Activated CD8-positive, alpha-beta T cell treated with anti-CD3 and anti-CD28 coated beads, Interleukin-2, amount 10 ng/mL, durations not matched to agents 7 days and 5 days (primary cell): ENCODE data around the gene GNG4. TPM values are rescaled to one million over a fixed set of nuclear protein-coding genes. Genes with fewer than 3 reads are reported as not detected.
"Not testable (repeated sequence)": the region's sequence is repeated elsewhere in the genome, so short reads cannot be mapped to it uniquely, and the experiment has no call there.

Experiments
- ATAC-seq: fragments of 150-1000 bp; cut with Tn5 transposase; one replicate; pipeline ENCODE4 v1.10.0; 2021; ENCODE audit warnings: moderate library complexity
- CTCF ChIA-PET: fragments of 350-600 bp; sonication (Branson Sonifier 250); formaldehyde crosslinking; loops from one replicate; lab custom pipeline; 2021; ENCODE audit warnings: antibody characterized with exemption; lab: Charles Lee
- POLR2A ChIA-PET: fragments of 350-600 bp; sonication (Branson Sonifier 250); formaldehyde crosslinking; loops from one replicate; lab custom pipeline; 2021; ENCODE audit warnings: antibody characterized with exemption; lab: Charles Lee
- DNase-seq: peaks from one replicate; pipeline ENCODE4 v3.0.0-alpha.2; 2020
- H3K27ac Mint-ChIP-seq: one replicate; pipeline ENCODE4 v1.8.0; 2021; ENCODE audit warnings: mild to moderate bottlenecking, mixed read lengths
- H3K27me3 Mint-ChIP-seq: one replicate; pipeline ENCODE4 v1.8.0; 2021; ENCODE audit warnings: low read depth, mixed read lengths
- H3K36me3 Mint-ChIP-seq: one replicate; pipeline ENCODE4 v1.8.0; 2021; ENCODE audit warnings: low read depth, mixed read lengths
- H3K4me1 Mint-ChIP-seq: one replicate; pipeline ENCODE4 v1.8.0; 2021; ENCODE audit warnings: low read depth, mixed read lengths
- H3K4me3 Mint-ChIP-seq: one replicate; pipeline ENCODE4 v1.8.0; 2021; ENCODE audit warnings: mild to moderate bottlenecking, mixed read lengths
- H3K9me3 Mint-ChIP-seq: one replicate; pipeline ENCODE4 v1.8.0; 2022; ENCODE audit warnings: mixed read lengths; ENCODE audit not compliant: insufficient read depth
- total RNA-seq, 2 experiments: library from RNA; stranded (reverse); gene quantifications; one replicate each; pipeline ENCODE4 v1.2.3, GENCODE V29; 2021

Gene GNG4
- total RNA-seq, 2 experiments from 2014 or later: 0.23 TPM; not detected in 1

- ChIA-PET CTCF (interaction anchor here (0.8 to 1.1 kb wide), 3 partner anchors 48 to 323 kb away, joined by 3 to 5 read pairs (median 3); partner anchors contain the start of gene B3GALNT2), POLR2A (no interaction called here)
- DNase-seq (no peak), ATAC-seq (peak; percentile 9)
- H3K27me3 Mint-ChIP-seq: peaks cover 65% of the 10 kb centered on the region
- H3K9me3 Mint-ChIP-seq: no peaks in the 10 kb centered on the region
- H3K36me3 Mint-ChIP-seq: peaks cover 3% of the 10 kb centered on the region
- H3K4me1 Mint-ChIP-seq: peaks cover 18% of the 10 kb centered on the region
- peak overlapping the region; percentile 71 for H3K4me3 Mint-ChIP-seq
- no peak overlapping the region for H3K27ac Mint-ChIP-seq
Measured at GRCh38 chr1:235648407-235648907, 1.1 kb downstream of the GNG4 start.

GRCh38 chr1:235647537-235647936 lies 2.0 kb downstream of the GNG4 start:
- Mint-ChIP-seq H3K27me3 (peaks cover 58% of the 10 kb centered on the region), H3K4me1 (peaks cover 27% of the 10 kb centered on the region)
- not testable (repeated sequence) for H3K36me3 Mint-ChIP-seq, H3K27ac Mint-ChIP-seq, H3K4me3 Mint-ChIP-seq, ATAC-seq, DNase-seq, H3K9me3 Mint-ChIP-seq
- POLR2A ChIA-PET: interaction anchor here (0.6 kb wide), 1 partner anchor 146 kb away, joined by 4 read pairs; no protein-coding TSS in a partner anchor
- CTCF ChIA-PET: interaction anchor here (1.3 kb wide), 1 partner anchor 324 kb away, joined by 5 read pairs; no protein-coding TSS in a partner anchor

- Mint-ChIP-seq H3K36me3 (peaks cover 3% of the 10 kb centered on the region), H3K27me3 (peaks cover 50% of the 10 kb centered on the region)
Measured at GRCh38 chr1:235646463-235646862, 3.1 kb downstream of the GNG4 start.

GRCh38 chr1:235644693-235645305 lies 4.8 kb downstream of the GNG4 start:
- CTCF ChIA-PET: no interaction called here
- no peaks in the 10 kb centered on the region for H3K9me3 Mint-ChIP-seq

More at GRCh38 chr1:235646463-235646862, 3.1 kb downstream of the GNG4 start:
- no peak overlapping the region for H3K27ac Mint-ChIP-seq
- peaks cover 37% of the 10 kb centered on the region for H3K4me1 Mint-ChIP-seq
- no peak for DNase-seq
- no peak overlapping the region for H3K4me3 Mint-ChIP-seq
- ChIA-PET POLR2A (no interaction called here), CTCF (interaction anchor here (1.3 kb wide), 1 partner anchor 325 kb away, joined by 5 read pairs; no protein-coding TSS in a partner anchor)
- H3K9me3 Mint-ChIP-seq: no peaks in the 10 kb centered on the region
- ATAC-seq: no peak

GRCh38 chr1:235643837-235644692 lies 5.5 kb downstream of the GNG4 start:
- CTCF ChIA-PET: no interaction called here
- Mint-ChIP-seq H3K9me3 (no peaks in the 10 kb centered on the region), H3K27ac (no peak overlapping the region), H3K27me3 (peaks cover 44% of the 10 kb centered on the region), H3K4me1 (peaks cover 33% of the 10 kb centered on the region), H3K4me3 (no peak overlapping the region), H3K36me3 (peaks cover 3% of the 10 kb centered on the region)
- ATAC-seq: no peak
- POLR2A ChIA-PET: no interaction called here
- DNase-seq: peak; percentile 20

More at GRCh38 chr1:235644693-235645305, 4.8 kb downstream of the GNG4 start:
- DNase-seq: peak; percentile 19
- ATAC-seq: no peak
- no peak overlapping the region for H3K4me3 Mint-ChIP-seq
- POLR2A ChIA-PET: interaction anchor here (0.8 kb wide), 1 partner anchor 140 kb away, joined by 3 read pairs; no protein-coding TSS in a partner anchor
- peaks cover 33% of the 10 kb centered on the region for H3K4me1 Mint-ChIP-seq
- peaks cover 3% of the 10 kb centered on the region for H3K36me3 Mint-ChIP-seq
- H3K27ac Mint-ChIP-seq: no peak overlapping the region
- H3K27me3 Mint-ChIP-seq: peaks cover 40% of the 10 kb centered on the region

GRCh38 chr1:235642943-235643371 lies 6.6 kb downstream of the GNG4 start:
- ChIA-PET POLR2A (no interaction called here), CTCF (no interaction called here)
- Mint-ChIP-seq H3K4me1 (peaks cover 24% of the 10 kb centered on the region), H3K4me3 (no peak overlapping the region), H3K27me3 (peaks cover 35% of the 10 kb centered on the region), H3K27ac (peak overlapping the region; percentile 71), H3K9me3 (no peaks in the 10 kb centered on the region), H3K36me3 (no peaks in the 10 kb centered on the region)
- DNase-seq (no peak), ATAC-seq (no peak)

- ATAC-seq (peak; percentile 86), DNase-seq (peak; percentile 82)
- no peaks in the 10 kb centered on the region for H3K9me3 Mint-ChIP-seq
- H3K27me3 Mint-ChIP-seq: peaks cover 32% of the 10 kb centered on the region
- peak overlapping the region; percentile 71 for H3K27ac Mint-ChIP-seq
- peaks cover 24% of the 10 kb centered on the region for H3K4me1 Mint-ChIP-seq
- POLR2A ChIA-PET: interaction anchor here (1.0 kb wide), 1 partner anchor 9 kb away, joined by 3 read pairs; no protein-coding TSS in a partner anchor
- H3K36me3 Mint-ChIP-seq: no peaks in the 10 kb centered on the region
- H3K4me3 Mint-ChIP-seq: peak overlapping the region; percentile 74
- CTCF ChIA-PET: no interaction called here
Measured at GRCh38 chr1:235642011-235642942, 7.3 kb downstream of the GNG4 start.

- Mint-ChIP-seq H3K36me3 (no peaks in the 10 kb centered on the region), H3K27ac (no peak overlapping the region), H3K27me3 (peaks cover 16% of the 10 kb centered on the region), H3K9me3 (no peaks in the 10 kb centered on the region), H3K4me1 (peaks cover 20% of the 10 kb centered on the region), H3K4me3 (no peak overlapping the region)
- ATAC-seq (no peak), DNase-seq (no peak)
- CTCF ChIA-PET: no interaction called here
- POLR2A ChIA-PET: no interaction called here
Measured at GRCh38 chr1:235640580-235640979, 9.0 kb downstream of the GNG4 start.

GRCh38 chr1:235639226-235640205 lies 10.1 kb downstream of the GNG4 start:
- DNase-seq: no peak
- ChIA-PET POLR2A (interaction anchor here (0.6 kb wide), 1 partner anchor 302 kb away, joined by 3 read pairs; no protein-coding TSS in a partner anchor), CTCF (no interaction called here)
- no peak overlapping the region for H3K4me3 Mint-ChIP-seq
- H3K36me3 Mint-ChIP-seq: no peaks in the 10 kb centered on the region
- no peak for ATAC-seq
- peaks cover 12% of the 10 kb centered on the region for H3K27me3 Mint-ChIP-seq
- no peak overlapping the region for H3K27ac Mint-ChIP-seq
- H3K9me3 Mint-ChIP-seq: no peaks in the 10 kb centered on the region
- H3K4me1 Mint-ChIP-seq: peaks cover 20% of the 10 kb centered on the region

- H3K27ac Mint-ChIP-seq, H3K36me3 Mint-ChIP-seq, H3K9me3 Mint-ChIP-seq, POLR2A ChIA-PET, ATAC-seq, DNase-seq, H3K4me3 Mint-ChIP-seq, CTCF ChIA-PET: not testable (repeated sequence)
- H3K27me3 Mint-ChIP-seq: peaks cover 16% of the 10 kb centered on the region
- H3K4me1 Mint-ChIP-seq: peaks cover 20% of the 10 kb centered on the region
Measured at GRCh38 chr1:235638612-235639011, 11.0 kb downstream of the GNG4 start.
